Thoracic aorta (tissue), 2 donors: ENCODE data around the gene ADGRF5. TPM values are rescaled to one million over a fixed set of nuclear protein-coding genes. Genes with fewer than 3 reads are reported as not detected.

Source experiments
- ATAC-seq: fragments of 150-250 bp; one replicate; pipeline ENCODE4 v1.8.0; 2017; ENCODE audit warnings: low read depth; ENCODE audit not compliant: insufficient number of reproducible peaks, low FRiP score
- DNase-seq: peaks from one replicate; pipeline ENCODE4 v3.0.0-alpha.2; 2020; ENCODE audit warnings: low spot score
- H3K27ac ChIP-seq, 2 donors: fragments of 200-600 bp; sonication (generic); 1 replicate in 1 of 2; 2 replicates in 1 of 2; pipeline ENCODE4 v1.5.1; 2016; ENCODE audit warnings: mild to moderate bottlenecking in 2 of 2, moderate library complexity in 2 of 2
- H3K27me3 ChIP-seq: fragments of 200-600 bp; sonication (generic); replicated peaks from 2 replicates; pipeline ENCODE4 v1.6.0; 2016; ENCODE audit warnings: mild to moderate bottlenecking; ENCODE audit not compliant: insufficient read depth
- H3K36me3 ChIP-seq: fragments of 200-600 bp; sonication (generic); one replicate; pipeline ENCODE4 v1.5.1; 2016
- H3K4me1 ChIP-seq, 2 donors: fragments of 200-600 bp; sonication (generic); 1 replicate in 1 of 2; 2 replicates in 1 of 2; pipeline versions ENCODE4 v1.5.1 to v1.6.0; 2016; ENCODE audit warnings: low read depth in 2 of 2, mild to moderate bottlenecking in 1 of 2; ENCODE audit not compliant: control insufficient read depth in 1 of 2
- H3K4me3 ChIP-seq: fragments of 200-600 bp; sonication (generic); 2 replicates; pipeline ENCODE4 v1.5.1; 2016; ENCODE audit warnings: mild to moderate bottlenecking
- H3K9me3 ChIP-seq: fragments of 200-600 bp; sonication (generic); 2 replicates; pipeline ENCODE4 v1.5.1; 2016
- total RNA-seq, 2 donors: library from RNA; depleted of rRNA; stranded (reverse); fragments of >200 nt; gene quantifications; one replicate each; pipeline versions ENCODE4 v1.1.0 to v1.2.3, GENCODE V29; 2016
- TF ChIP-seq, protein P1 (sequence below): fragments of 200-600 bp; sonication (generic); IDR thresholded peaks from one replicate; pipeline ENCODE4 v1.5.1; 2019; ENCODE audit warnings: antibody characterized with exemption

ADGRF5 gene
- total RNA-seq, 2 donors from 2014 or later = 13.5 to 18.1 TPM

DNA sequence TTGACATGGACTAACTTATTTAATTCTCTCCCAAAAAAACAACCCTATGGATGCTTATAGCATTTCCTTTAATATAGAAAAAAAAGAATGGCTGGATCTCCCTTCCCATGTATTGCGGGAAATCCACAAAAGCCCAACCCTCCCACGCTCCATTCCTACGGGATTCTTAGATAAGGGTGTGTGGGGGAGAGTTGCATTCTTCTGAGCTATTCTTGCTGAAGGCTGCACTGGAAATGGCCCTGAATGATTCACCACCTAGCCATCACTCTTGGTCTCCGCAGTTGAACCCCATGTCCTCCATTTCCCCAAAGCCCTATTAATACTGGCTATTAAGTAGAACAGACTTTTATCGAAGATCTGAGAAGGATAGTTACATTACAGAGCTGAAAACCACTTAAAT, 41.9 kb upstream of the ADGRF5 start:
- no peak for ATAC-seq
- no peak for DNase-seq
- no peaks in the 10 kb centered on the region for H3K36me3 ChIP-seq
- H3K27me3 ChIP-seq = no peaks in the 10 kb centered on the region
- H3K27ac ChIP-seq = peak overlapping the region in 1 of 2 donors; percentile 22
- H3K4me1 ChIP-seq = peaks cover 12 to 19% of the 10 kb centered on the region in 2 donors
- H3K4me3 ChIP-seq = no peak overlapping the region
- H3K9me3 ChIP-seq = no peaks in the 10 kb centered on the region
- TF ChIP-seq, protein P1, sequence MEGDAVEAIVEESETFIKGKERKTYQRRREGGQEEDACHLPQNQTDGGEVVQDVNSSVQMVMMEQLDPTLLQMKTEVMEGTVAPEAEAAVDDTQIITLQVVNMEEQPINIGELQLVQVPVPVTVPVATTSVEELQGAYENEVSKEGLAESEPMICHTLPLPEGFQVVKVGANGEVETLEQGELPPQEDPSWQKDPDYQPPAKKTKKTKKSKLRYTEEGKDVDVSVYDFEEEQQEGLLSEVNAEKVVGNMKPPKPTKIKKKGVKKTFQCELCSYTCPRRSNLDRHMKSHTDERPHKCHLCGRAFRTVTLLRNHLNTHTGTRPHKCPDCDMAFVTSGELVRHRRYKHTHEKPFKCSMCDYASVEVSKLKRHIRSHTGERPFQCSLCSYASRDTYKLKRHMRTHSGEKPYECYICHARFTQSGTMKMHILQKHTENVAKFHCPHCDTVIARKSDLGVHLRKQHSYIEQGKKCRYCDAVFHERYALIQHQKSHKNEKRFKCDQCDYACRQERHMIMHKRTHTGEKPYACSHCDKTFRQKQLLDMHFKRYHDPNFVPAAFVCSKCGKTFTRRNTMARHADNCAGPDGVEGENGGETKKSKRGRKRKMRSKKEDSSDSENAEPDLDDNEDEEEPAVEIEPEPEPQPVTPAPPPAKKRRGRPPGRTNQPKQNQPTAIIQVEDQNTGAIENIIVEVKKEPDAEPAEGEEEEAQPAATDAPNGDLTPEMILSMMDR = no peak

DNA sequence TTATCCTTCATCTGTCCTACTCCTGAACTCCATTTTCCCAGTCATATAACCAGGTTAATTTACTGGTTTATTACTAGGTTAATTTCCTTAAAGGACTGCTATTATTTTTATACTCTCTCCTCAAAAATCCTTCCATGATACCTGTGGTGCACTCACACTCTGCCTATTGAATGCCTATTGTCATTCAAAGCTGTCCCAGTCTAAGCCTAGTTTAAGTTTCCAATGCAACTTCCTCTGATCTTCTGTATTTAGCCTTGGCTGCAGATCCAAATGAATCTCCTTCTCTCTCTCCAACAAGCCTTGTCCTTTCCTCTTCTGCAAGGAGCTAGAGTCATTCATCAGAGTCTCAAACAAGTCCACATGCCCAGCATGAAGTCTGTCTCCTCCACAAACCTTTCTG, 41.3 kb upstream of the ADGRF5 start:
- no peak for ATAC-seq
- TF ChIP-seq, protein P1 = no peak
- peaks cover 12 to 19% of the 10 kb centered on the region in 2 donors for H3K4me1 ChIP-seq
- no peaks in the 10 kb centered on the region for H3K27me3 ChIP-seq
- no peaks in the 10 kb centered on the region for H3K9me3 ChIP-seq
- H3K36me3 ChIP-seq = no peaks in the 10 kb centered on the region
- no peak overlapping the region for H3K4me3 ChIP-seq
- no peak for DNase-seq
- H3K27ac ChIP-seq = no peak overlapping the region

DNA sequence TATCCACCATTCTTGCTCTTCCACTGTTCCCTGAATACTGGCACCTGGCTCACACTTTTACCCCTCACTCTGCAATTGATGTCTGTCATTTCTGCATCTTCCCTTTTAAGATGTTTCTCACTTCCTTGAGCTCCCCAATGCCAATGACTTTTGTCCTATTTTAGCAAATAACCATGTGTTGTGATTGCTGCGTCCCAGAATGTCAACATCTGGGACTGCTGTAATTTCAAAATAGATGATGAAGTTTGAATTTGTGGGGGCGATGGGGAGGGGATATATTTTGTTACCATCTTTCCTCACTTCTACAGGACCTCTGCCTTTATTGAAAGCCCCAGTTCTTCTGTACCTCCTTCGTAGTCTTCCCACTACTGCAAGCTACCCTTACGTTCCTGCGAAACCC, 40.0 kb upstream of the ADGRF5 start:
- Histone ChIP-seq H3K27ac (no peak overlapping the region), H3K4me3 (no peak overlapping the region), H3K9me3 (no peaks in the 10 kb centered on the region), H3K27me3 (no peaks in the 10 kb centered on the region), H3K36me3 (no peaks in the 10 kb centered on the region), H3K4me1 (peaks cover 12 to 19% of the 10 kb centered on the region in 2 donors)
- no peak for DNase-seq
- no peak for ATAC-seq
- TF ChIP-seq, protein P1 = no peak

DNA sequence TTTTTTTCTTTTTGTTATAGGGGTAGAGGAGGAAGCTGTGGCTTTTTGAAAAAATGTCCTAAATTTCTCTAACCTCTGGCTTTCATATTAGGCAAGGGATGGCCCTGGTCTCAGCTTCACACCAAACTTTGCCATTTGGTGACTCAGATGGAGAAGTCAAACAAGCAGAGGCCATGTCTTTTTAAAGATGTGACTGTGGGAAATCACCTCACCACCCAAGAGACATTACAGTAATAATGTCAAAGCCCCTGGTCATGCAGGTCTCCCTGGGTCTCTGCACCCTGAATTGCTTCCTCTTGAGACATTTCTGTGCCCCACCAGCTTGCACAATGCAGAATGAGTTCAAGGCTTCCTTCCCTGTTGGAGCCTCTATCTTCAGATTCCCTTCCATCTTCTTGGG, 39.5 kb upstream of the ADGRF5 start:
- Histone ChIP-seq H3K4me1 (peaks cover 12 to 19% of the 10 kb centered on the region in 2 donors), H3K27me3 (no peaks in the 10 kb centered on the region), H3K36me3 (no peaks in the 10 kb centered on the region), H3K27ac (no peak overlapping the region), H3K4me3 (no peak overlapping the region), H3K9me3 (no peaks in the 10 kb centered on the region)
- DNase-seq (no peak), ATAC-seq (no peak)
- TF ChIP-seq, protein P1 = no peak

DNA sequence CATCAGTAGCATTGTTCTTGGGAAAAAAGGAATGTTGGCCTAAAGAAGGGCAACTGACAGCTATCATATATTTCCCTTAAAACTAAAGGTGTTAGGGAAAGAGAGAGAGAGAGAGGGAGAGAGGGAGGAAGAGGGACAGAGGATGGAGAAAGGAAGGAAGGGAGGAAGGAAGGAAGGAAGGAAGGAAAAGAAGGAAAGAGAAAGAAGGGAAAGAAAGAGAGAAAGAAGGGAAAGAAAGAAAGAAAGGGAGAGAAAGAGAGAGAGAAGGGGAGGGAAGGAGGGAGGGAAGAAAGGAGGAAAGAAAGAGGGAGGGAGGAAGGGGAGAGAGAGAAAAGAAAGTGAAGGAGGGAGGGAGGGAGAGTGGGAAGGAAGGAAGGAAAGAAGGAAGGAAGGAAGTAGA, 37.7 kb upstream of the ADGRF5 start:
- Histone ChIP-seq H3K36me3 (no peaks in the 10 kb centered on the region), H3K27ac (no peak overlapping the region), H3K27me3 (no peaks in the 10 kb centered on the region), H3K4me1 (peaks cover 7% of the 10 kb centered on the region in 2 donors), H3K4me3 (no peak overlapping the region), H3K9me3 (no peaks in the 10 kb centered on the region)
- no peak for DNase-seq
- TF ChIP-seq, protein P1 = no peak
- ATAC-seq = no peak
